Endodermal cell (in vitro differentiated cells): ENCODE data around the gene CDC20. TPM values are rescaled to one million over a fixed set of nuclear protein-coding genes. Genes with fewer than 3 reads are reported as not detected.
A peak's percentile ranks its signal among the peaks of the same experiment; 100 is the strongest.

ENCODE experiments used
- DNase-seq: peaks from one replicate; pipeline ENCODE4 v3.0.0-alpha.2; 2017
- H3K27ac ChIP-seq: 2 replicates; pipeline ENCODE4 v1.5.1; 2013; ENCODE audit warnings: mild to moderate bottlenecking, low read depth, low read length, moderate library complexity
- H3K27me3 ChIP-seq: 2 replicates; pipeline ENCODE4 v1.6.1; 2013; ENCODE audit warnings: mild to moderate bottlenecking, low read length, moderate library complexity; ENCODE audit not compliant: insufficient read depth, control insufficient read depth, poor library complexity, severe bottlenecking
- H3K36me3 ChIP-seq: 2 replicates; pipeline ENCODE4 v1.7.0; 2013; ENCODE audit warnings: mild to moderate bottlenecking, low read length, moderate library complexity; ENCODE audit not compliant: control insufficient read depth, insufficient read depth
- H3K4me1 ChIP-seq: one replicate; pipeline ENCODE4 v1.7.0; 2013; ENCODE audit warnings: low read length; ENCODE audit not compliant: control insufficient read depth, insufficient read depth
- H3K4me3 ChIP-seq: 2 replicates; pipeline ENCODE4 v1.5.1; 2013; ENCODE audit warnings: mild to moderate bottlenecking, low read length, moderate library complexity
- H3K9ac ChIP-seq: 2 replicates; pipeline ENCODE4 v1.6.1; 2013; ENCODE audit warnings: mild to moderate bottlenecking, low read length, moderate library complexity; ENCODE audit not compliant: poor library complexity, severe bottlenecking; ENCODE audit errors: extremely low read depth
- H3K9me3 ChIP-seq: 2 replicates; pipeline ENCODE4 v1.6.1; 2013; ENCODE audit warnings: mild to moderate bottlenecking, low read length, moderate library complexity; ENCODE audit not compliant: control insufficient read depth
- H3K27ac Mint-ChIP-seq: 2 replicates; pipeline ENCODE4 v1.8.0; 2020; ENCODE audit warnings: mixed read lengths
- H3K27me3 Mint-ChIP-seq: 2 replicates; pipeline ENCODE4 v1.8.0; 2021; ENCODE audit warnings: mild to moderate bottlenecking, mixed read lengths; ENCODE audit not compliant: insufficient read depth
- H3K36me3 Mint-ChIP-seq: 2 replicates; pipeline ENCODE4 v1.8.0; 2020; ENCODE audit warnings: low read depth, mixed read lengths
- H3K4me1 Mint-ChIP-seq: 2 replicates; pipeline ENCODE4 v1.8.0; 2020; ENCODE audit warnings: mixed read lengths
- H3K4me3 Mint-ChIP-seq: 2 replicates; pipeline ENCODE4 v1.8.0; 2020; ENCODE audit warnings: mild to moderate bottlenecking, moderate library complexity, mixed read lengths
- H3K9me3 Mint-ChIP-seq: 2 replicates; pipeline ENCODE4 v1.8.0; 2020; ENCODE audit warnings: mild to moderate bottlenecking, mixed read lengths
- CTCF ChIP-seq: fragments of 200-600 bp; sonication (generic); conservative IDR thresholded peaks from 2 replicates; pipeline ENCODE4 v1.5.0; 2021; ENCODE audit warnings: antibody characterized with exemption, mild to moderate bottlenecking
- WGBS, 2 experiments: methylation state at CpG; one replicate each; pipeline versions ENCODE4 v1.1.5 to v1.1.7; 2013; ENCODE audit warnings: missing lambda C conversion rate in 2 of 2, mixed read lengths in 1 of 2; ENCODE audit not compliant: insufficient coverage in 1 of 2, insufficient read length in 1 of 2; 5-methylcytosine and 5-hydroxymethylcytosine counted together
- total RNA-seq, 2 donors: library from RNA; stranded (reverse); fragmentation: NEBNext Ultra II Directional in 1 of 2; extraction: Animal tissue kit (Norgen Biotek cat#: 25700) in 1 of 2; gene quantifications; 2 replicates in 1 of 2; 3 replicates in 1 of 2; pipeline ENCODE4 v1.2.1, GENCODE V29; 2021

CDC20 gene
- total RNA-seq, 2 donors from 2014 or later = 126 to 149 TPM

- no peak overlapping the region for H3K4me3 Mint-ChIP-seq
- TF ChIP-seq CTCF = no peak
- no peaks in the 10 kb centered on the region for H3K27me3 ChIP-seq
- DNase-seq = no peak
- H3K27me3 Mint-ChIP-seq = no peaks in the 10 kb centered on the region
- peaks cover 35% of the 10 kb centered on the region for H3K9me3 Mint-ChIP-seq
- H3K9me3 ChIP-seq = peaks cover 33% of the 10 kb centered on the region
- H3K9ac ChIP-seq = no peak overlapping the region
- H3K27ac Mint-ChIP-seq = no peak overlapping the region
- no peak overlapping the region for H3K27ac ChIP-seq
- H3K36me3 ChIP-seq = no peaks in the 10 kb centered on the region
- no peaks in the 10 kb centered on the region for H3K36me3 Mint-ChIP-seq
- peaks cover 18% of the 10 kb centered on the region for H3K4me1 Mint-ChIP-seq
- no peak overlapping the region for H3K4me3 ChIP-seq
- H3K4me1 ChIP-seq = no peaks in the 10 kb centered on the region
Measured at GRCh38 chr1:43325381-43325780, 33.4 kb upstream of the CDC20 start.

GRCh38 chr1:43327549-43328292 lies 31.1 kb upstream of the CDC20 start:
- H3K9ac ChIP-seq = no peak overlapping the region
- no peak overlapping the region for H3K27ac ChIP-seq
- Mint-ChIP-seq H3K9me3 (peaks cover 35% of the 10 kb centered on the region), H3K27ac (no peak overlapping the region), H3K27me3 (no peaks in the 10 kb centered on the region), H3K36me3 (no peaks in the 10 kb centered on the region), H3K4me3 (no peak overlapping the region), H3K4me1 (peaks cover 23% of the 10 kb centered on the region)
- H3K4me1 ChIP-seq = no peaks in the 10 kb centered on the region
- no peaks in the 10 kb centered on the region for H3K27me3 ChIP-seq
- H3K36me3 ChIP-seq = no peaks in the 10 kb centered on the region
- no CpG with 5 or more reads among the region's 1 CpG for WGBS, 2 experiments
- no peak for DNase-seq
- H3K4me3 ChIP-seq = peak overlapping the region; percentile 42
- no peak for TF ChIP-seq CTCF
- peaks cover 33% of the 10 kb centered on the region for H3K9me3 ChIP-seq

- WGBS, 2 experiments = 40 to 75% methylated on average over 1 to 6 of the region's 6 CpGs
- peak overlapping the region; percentile 4 for H3K27ac Mint-ChIP-seq
- DNase-seq = peak; percentile 85
Measured at GRCh38 chr1:43329995-43330751, 28.6 kb upstream of the CDC20 start.

More at GRCh38 chr1:43329995-43330751, 28.6 kb upstream of the CDC20 start:
- Mint-ChIP-seq H3K27me3 (no peaks in the 10 kb centered on the region), H3K4me3 (no peak overlapping the region), H3K4me1 (peaks cover 15% of the 10 kb centered on the region), H3K36me3 (no peaks in the 10 kb centered on the region), H3K9me3 (peaks cover 30% of the 10 kb centered on the region)
- no peaks in the 10 kb centered on the region for H3K4me1 ChIP-seq
- H3K9me3 ChIP-seq = peaks cover 32% of the 10 kb centered on the region
- H3K9ac ChIP-seq = no peak overlapping the region
- H3K27me3 ChIP-seq = no peaks in the 10 kb centered on the region
- H3K36me3 ChIP-seq = no peaks in the 10 kb centered on the region
- H3K4me3 ChIP-seq = no peak overlapping the region
- no peak for TF ChIP-seq CTCF
- no peak overlapping the region for H3K27ac ChIP-seq
